DMS153 (cell line): ENCODE data around the gene SLC27A2.

ENCODE experiments used
- DNase-seq: peaks from one replicate; lab custom pipeline; 2025; lab: John Stamatoyannopoulos, UW

SLC27A2 gene

DNA sequence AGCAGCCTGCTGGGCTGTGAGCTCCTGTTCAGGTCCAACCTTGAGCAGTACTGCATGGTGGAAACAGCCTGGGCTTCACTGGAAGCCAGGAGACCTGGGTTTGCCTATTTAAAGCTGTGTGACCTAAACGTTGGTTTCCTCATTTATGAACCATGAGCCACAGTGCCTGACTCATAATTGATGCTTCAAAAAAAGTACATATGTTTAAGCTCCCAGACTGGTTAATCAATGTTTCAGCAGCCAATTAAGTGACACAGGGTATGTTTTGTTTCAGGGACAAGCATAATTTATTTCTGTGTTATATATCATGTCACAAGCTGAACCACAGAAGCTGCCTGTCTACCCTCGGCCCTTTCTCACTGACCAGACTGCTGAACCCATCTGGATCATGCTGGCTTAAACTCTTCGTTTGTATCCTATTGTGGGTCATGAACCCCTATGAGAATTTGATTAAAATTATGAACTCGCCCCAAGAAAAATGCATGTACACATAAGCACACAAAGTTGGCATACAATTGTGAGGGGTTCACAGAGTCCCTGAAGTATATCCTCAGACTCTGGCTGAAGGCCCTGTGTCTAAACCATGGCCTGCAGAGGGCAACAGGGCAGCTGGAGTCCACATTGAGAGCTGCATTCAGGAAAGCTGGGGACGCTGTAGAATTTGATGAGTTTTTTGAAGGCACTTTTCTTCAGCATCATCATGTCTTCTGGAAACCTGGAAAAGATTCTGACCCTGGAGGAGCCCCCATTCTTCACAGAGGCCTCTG, 59.9 kb downstream of the SLC27A2 start:
- no peak for DNase-seq

GRCh38 chr15:50244153-50244552, 62.2 kb downstream of the SLC27A2 start:
- no peak for DNase-seq

DNA sequence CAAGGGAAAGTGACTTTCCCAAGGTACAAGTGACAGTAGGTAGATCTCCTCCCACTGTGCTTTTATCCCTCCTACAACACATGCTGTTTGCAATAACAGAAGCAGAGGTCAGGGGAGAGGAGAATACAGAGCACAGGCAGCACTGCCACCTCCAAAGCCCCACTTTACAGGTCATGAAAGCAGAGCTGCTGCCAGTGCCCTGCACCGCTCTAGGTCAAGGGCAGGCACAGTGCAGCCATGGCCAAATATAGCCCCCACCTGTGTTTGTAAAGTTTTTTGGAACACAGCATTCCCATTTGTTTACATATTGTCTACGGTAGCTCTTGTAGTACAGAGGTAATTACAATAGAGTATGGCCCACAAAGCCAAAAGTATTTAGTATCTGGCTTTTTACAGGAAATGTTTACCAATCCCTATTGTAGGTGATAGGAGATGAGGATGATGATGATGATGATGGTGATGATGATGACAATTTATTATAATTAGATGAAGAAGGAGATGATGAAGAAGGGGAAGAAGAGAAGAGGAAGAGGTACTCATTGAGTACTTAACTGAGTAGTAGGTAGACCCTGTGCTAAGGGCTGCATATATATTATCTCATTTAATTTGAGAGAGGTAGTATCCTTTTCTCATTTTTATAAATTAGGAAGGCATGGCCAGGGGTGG, 63.1 kb downstream of the SLC27A2 start:
- DNase-seq = no peak

GRCh38 chr15:50246631-50247030, 64.6 kb downstream of the SLC27A2 start:
- no peak for DNase-seq

DNA sequence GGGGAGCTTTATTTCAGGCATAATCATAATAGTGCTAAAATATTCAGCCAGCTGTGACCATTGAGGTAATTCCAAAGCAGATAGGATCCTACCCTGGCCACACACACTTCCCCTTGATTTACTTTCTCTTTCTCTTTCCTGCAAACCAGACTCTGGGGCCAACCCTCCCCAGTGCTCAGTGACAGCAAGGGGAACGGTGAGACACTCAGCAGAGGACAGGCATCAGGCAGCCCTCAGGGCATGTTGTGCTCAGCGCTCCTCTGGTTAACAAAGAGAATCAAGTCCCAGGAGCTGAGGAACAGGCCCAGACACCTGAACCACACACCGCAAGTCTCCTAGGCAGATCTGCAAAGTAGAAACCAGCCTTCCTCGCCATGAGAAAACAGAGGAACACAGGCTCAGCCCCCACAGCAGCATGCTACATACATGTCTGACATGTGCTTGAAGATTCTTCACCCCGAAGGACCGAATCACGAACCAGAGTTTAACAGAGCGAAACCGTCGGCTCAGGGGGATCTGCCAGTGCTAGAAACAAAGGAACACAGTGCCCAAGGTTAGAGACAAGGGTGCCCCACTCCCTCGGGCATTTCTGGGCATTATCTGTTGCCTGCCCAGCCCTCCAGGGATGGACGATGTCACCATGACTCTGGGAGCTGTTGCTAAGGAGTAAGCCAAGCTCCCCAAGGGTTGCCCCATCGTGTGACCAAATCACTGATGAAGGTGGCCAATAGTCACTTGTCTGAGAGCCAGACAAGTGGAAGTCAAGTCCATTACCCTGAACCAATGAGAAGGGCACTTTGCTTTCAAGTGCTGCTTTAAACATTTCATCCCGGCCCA, 66.0 kb downstream of the SLC27A2 start:
- no peak for DNase-seq

- no peak for DNase-seq
These were observed 67.1 kb downstream of the SLC27A2 start for GRCh38 chr15:50248994-50249582.

GRCh38 chr15:50249704-50250103, 67.7 kb downstream of the SLC27A2 start:
- no peak for DNase-seq

DNA sequence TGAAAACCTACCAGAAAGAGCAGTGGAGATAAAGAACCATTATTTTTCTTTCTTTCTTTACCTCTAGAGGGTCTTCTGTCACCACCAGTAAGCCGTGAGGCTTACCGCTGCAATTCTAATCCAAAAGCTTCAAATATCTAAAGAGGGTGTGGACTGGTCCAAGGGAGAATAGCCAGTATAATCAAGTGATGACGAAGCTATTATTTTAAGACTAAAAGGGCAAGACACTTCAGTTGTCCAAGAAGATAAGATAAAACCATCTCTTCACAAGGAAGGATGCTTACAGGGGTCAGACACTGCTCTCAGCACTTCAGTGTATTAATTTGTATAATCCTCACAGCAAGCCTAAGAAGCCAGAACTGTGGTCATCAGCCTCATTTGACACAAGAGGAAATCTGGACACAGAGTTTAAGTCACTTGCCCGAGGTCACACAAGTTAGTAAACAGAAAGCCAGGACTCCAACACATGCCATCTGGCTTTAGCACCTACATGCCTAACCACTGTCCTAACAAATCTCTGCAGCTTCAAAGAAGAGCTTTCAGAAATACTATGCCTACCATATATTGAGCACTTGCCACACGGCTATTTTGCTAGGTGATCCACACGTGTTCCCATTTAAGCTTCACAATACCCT, 68.9 kb downstream of the SLC27A2 start:
- DNase-seq = no peak

DNA sequence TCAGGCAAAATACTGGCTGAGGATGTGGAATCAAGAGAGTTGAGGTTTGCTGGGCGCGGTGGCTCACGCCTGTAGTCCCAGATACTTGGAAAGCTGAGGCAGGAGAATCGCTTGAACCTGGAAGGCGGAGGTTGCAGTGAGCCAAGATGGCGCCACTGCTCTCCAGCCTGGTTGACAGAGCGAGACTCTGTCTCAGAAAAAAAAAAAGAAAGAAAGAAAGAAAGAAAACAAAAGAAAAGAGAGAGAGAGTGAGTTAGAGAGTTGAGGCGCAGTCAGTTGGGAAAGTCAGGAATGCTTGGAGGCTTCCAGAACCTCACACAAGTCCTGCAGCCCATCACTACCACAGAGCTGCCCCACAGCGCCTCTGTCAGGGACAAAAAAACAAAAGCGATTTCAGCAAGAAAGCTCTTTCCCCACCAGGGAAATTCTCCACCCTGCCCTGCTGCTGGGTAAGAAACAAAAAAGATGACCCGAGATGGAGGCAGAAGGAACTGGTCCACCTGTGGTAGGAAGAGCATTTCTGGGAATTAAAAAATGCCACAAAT, 69.7 kb downstream of the SLC27A2 start:
- no peak for DNase-seq

- DNase-seq = no peak
These were observed 70.6 kb downstream of the SLC27A2 start for GRCh38 chr15:50252556-50252955.

- no peak for DNase-seq
These were observed 74.4 kb downstream of the SLC27A2 start for GRCh38 chr15:50256188-50257041.

DNA sequence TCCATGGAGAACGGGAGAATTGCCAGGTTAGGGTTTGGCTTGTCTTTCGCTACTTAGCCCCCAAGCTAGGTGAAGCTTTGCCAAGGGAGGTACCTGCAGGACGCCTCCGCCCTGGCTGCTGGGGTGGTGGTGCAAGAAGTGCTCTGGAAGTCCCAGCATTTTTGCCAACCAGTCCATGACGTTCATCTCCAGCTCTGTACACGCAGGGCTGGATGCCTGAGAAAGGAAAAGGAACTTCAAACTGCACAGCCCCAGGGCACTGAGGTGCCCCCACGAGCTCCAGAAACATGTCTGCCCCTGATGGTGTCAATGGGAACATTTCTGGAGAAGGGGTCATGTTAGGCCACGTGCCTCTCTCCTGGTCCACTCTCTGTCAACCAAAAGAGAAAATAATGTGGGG, 75.3 kb downstream of the SLC27A2 start:
- no peak for DNase-seq

GRCh38 chr15:50257924-50258323, 75.9 kb downstream of the SLC27A2 start:
- DNase-seq = no peak

DNA sequence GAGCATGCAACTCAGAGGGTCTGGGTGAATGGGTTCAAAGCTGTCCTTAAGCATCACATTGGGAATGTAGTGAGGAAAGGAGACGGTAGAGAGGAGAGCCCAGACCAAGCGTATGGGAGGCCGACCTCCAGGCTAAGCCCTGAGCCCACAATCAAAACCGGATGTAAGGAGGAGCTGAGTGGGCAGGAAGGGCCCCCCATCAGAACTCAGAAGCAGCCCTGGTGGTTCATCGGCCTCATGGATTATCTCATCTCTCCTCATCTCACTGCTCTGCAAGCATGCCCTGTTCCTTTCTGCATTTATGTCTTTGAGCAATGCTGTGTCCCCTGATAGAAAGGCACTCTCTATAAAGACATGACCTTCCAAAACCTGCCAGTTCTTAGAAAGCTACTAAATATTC, 77.3 kb downstream of the SLC27A2 start:
- DNase-seq = no peak

- DNase-seq = no peak
These were observed 79.0 kb downstream of the SLC27A2 start for GRCh38 chr15:50260969-50261496.

GRCh38 chr15:50261981-50262380, 80.0 kb downstream of the SLC27A2 start:
- no peak for DNase-seq

- no peak for DNase-seq
These were observed 80.5 kb downstream of the SLC27A2 start for GRCh38 chr15:50262533-50262932.

- no peak for DNase-seq
These were observed 83.6 kb downstream of the SLC27A2 start, which contains the start of gene HDC for GRCh38 chr15:50265620-50266019. Gene HDC, minus strand, starts transcription at chr15:50265726. Its CDS starts 103 bp downstream, at chr15:50265623.

GRCh38 chr15:50267577-50267976, 85.6 kb downstream of the SLC27A2 start:
- DNase-seq = no peak

DNA sequence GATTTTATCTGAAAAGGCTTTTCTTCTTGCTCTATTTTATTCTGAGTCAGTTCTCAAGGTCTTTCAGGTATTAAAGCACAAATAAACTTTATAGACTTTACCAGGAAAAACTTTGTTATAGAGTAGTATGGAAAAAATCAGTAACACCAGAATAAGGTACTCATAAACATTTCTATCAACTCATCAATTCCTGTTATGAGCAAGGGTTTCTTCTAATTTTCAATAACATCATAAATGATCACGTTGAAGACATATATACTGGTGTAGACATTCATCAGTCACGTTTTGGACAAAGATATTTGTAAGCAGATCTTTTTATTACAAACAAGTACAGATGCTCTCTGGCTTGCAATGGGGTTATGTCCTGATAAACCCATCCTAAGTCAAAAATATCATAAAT, 93.1 kb downstream of the SLC27A2 start:
- no peak for DNase-seq
